Stimulated activated CD8-positive, alpha-beta memory T cell treated with anti-CD3 and anti-CD28 coated beads, Interleukin-2, amount 100 ng/mL, for 1 hour (primary cell): ENCODE data around the gene UGGT1.
A peak's percentile ranks its signal among the peaks of the same experiment; 100 is the strongest.

Source experiments
- DNase-seq, 2 donors: peaks; one replicate each; pipeline ENCODE4 v3.0.0-alpha.2; 2020; ENCODE audit warnings: low read depth in 2 of 2

Gene UGGT1, protein sequence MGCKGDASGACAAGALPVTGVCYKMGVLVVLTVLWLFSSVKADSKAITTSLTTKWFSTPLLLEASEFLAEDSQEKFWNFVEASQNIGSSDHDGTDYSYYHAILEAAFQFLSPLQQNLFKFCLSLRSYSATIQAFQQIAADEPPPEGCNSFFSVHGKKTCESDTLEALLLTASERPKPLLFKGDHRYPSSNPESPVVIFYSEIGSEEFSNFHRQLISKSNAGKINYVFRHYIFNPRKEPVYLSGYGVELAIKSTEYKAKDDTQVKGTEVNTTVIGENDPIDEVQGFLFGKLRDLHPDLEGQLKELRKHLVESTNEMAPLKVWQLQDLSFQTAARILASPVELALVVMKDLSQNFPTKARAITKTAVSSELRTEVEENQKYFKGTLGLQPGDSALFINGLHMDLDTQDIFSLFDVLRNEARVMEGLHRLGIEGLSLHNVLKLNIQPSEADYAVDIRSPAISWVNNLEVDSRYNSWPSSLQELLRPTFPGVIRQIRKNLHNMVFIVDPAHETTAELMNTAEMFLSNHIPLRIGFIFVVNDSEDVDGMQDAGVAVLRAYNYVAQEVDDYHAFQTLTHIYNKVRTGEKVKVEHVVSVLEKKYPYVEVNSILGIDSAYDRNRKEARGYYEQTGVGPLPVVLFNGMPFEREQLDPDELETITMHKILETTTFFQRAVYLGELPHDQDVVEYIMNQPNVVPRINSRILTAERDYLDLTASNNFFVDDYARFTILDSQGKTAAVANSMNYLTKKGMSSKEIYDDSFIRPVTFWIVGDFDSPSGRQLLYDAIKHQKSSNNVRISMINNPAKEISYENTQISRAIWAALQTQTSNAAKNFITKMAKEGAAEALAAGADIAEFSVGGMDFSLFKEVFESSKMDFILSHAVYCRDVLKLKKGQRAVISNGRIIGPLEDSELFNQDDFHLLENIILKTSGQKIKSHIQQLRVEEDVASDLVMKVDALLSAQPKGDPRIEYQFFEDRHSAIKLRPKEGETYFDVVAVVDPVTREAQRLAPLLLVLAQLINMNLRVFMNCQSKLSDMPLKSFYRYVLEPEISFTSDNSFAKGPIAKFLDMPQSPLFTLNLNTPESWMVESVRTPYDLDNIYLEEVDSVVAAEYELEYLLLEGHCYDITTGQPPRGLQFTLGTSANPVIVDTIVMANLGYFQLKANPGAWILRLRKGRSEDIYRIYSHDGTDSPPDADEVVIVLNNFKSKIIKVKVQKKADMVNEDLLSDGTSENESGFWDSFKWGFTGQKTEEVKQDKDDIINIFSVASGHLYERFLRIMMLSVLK (N-terminal part only)

DNA sequence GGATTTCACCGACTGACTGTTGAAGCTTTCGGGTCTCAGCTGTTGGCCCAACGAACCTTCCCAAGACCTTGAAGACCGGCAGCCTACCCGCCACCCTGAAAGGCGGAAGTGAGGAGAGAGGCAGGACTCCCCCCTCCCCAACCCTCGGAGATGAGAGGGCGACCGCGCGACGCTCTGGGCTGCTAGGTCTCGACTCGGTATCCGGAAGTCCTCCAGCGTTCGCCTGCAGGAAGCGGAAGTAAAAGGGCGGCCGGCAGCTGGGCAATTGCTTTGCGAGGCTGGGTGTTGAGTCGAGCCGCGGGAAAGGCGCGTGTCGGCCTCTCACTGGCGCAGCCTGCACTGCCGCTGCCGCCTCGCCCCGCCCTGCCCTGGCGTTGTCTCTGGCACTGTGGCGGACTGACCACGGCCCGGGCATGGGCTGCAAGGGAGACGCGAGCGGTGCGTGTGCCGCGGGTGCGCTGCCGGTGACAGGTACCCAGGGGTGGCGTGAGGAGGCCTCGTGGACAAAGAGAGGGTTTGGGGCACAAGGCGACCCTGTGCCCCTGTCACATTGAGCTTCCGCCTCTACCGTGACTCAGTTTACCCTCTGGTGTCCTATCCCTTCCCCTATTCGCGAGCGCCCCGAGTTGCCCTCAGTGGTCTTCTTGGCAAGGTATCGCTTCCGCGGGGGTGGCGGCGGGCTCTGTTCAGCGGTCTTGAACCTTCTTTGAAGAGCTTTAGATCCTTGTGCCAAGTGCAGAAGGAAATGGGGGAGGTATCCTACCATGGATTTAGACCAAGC lies at the start of gene UGGT1:
Gene UGGT1 (plus strand): TSS at position 256 of the 781 bp plus-strand sequence. CDS start 158 bp downstream, at position 414.
- peak; percentile 87 to 88 for DNase-seq

- DNase-seq: no peak
Measured at GRCh38 chr2:128041561-128041960, 49.4 kb upstream of the UGGT1 start.

DNA sequence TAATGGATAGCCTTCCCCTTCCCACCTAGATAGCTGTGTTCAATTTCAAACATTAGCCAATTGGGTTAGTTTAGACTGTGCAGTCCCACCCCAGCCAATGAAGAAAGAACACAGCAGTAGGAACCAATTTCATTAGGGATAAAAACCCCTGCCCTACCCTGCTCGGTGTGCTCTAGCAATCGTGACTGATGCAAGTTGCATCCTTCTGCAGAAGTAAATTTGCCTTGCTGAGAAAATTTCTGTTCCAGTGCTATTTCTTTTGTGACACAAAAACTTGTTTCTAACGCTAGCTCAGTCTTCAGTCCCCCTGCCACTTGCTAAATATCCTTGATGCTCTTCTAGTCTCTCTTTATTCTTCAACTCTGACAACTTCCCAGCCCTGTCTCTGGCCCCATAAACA lies 48.0 kb upstream of the UGGT1 start:
- DNase-seq: no peak

- DNase-seq: no peak
Measured at GRCh38 chr2:128053331-128053730, 37.7 kb upstream of the UGGT1 start.

DNA sequence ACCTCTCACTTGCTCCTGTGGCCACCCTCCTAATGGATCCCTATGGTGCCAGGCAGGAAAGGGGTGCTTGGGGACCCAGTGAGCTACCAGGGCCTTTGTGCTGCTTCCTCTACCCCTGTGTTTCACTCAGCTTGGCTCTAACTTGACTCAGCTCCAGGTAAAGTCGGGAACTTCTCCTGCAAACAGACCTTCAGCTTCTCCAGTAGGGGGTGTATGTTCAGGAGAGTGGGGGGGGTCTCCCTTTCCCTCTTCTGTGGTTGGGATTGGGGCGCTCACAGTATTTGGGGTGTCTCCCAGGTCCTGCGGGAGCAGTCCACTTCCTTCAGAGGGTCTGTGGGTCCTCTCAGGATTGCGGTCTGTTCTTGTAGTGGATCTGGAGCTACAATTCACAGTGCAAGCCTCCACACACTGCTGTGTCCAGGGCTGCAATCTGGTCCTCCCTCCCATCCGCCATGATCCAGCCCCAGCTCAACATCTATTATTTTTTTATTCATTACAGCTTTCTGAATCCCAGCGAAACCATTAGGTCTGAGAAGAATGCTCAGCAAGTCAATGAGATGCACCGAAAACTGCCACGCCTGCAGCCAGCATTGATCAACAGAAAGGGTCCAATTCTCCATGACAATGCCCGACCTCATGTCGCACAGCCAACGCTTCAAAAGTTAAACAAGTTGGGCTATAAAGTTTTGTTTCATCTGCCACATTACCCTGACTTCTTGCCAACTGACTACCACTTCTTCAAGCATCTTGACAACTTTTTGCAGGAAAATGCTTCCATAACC lies 36.7 kb upstream of the UGGT1 start:
- DNase-seq: no peak

DNA sequence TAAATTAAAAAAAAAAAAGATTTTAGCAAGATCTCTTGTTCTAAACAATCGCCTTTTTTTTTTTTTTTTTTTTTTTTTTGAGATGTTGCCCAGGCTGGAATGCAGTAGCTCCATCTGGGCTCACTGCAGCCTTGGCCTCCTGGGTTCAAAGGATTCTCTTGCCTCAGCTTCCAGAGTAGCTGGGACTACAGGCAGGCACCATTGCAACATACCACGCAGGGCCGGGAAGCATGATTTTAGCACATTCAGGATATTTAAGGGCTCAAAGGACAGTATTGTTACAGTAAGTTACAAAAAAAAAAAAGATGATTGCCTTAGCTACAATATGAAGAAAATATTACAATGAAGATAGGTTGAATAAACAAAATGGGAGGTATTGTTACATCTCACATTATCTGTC lies 33.7 kb upstream of the UGGT1 start:
- DNase-seq: no peak

- DNase-seq: no peak
Measured at GRCh38 chr2:128058114-128058513, 32.9 kb upstream of the UGGT1 start.

- no peak for DNase-seq
Measured at GRCh38 chr2:128062571-128062970, 28.4 kb upstream of the UGGT1 start.

- DNase-seq: no peak
Measured at GRCh38 chr2:128064353-128064752, 26.6 kb upstream of the UGGT1 start.

DNA sequence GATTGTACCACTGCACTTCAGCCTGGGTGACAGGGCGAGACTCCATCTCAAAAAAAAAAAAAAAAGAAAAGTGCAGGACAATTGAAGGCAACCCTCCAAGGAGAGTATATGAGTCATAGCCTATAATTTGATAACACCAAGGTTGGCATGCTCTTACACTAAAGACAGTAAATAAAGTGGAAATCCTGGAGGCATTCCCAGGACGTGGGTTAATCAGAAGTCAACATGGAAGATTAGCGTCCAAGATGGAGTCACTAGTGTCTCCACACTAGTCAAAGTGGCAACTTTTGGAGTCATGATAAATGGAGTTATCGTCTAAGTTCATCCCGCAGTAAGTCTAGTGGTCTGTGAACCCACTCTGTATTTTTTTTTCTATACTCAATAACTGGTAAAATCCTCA lies 21.2 kb upstream of the UGGT1 start:
- DNase-seq: no peak

- no peak for DNase-seq
Measured at GRCh38 chr2:128073278-128073677, 17.7 kb upstream of the UGGT1 start.

DNA sequence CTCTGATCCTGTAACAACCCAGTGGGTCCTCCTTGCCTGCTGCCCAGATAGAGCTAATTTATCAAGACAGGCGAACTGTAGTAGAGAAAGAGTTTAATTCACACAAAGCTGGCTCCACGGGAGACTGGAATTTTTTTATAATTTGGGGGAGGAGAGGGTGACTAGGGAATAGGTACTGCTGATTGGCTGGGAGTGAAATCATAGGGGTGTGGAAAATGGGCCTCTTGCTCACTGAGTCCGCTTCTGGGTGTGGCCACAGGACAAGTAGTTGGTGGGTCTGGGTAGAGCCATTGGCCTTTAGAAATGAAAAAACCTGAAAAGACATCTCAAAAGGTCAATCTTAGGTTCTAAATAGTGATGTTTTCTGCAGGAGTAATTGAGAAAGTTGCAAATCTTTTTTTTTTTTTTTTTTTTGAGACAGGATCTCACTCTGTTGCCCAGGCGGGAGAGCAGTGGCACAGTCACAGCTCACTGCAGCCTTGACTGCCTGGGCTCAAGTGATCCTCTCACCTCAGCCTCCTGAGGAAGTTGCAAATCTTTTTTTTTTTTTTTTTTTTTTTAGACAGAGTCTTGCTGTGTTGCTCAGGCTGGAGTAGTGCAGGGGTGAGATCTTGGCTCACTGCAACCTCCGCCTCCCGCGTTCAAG lies 14.4 kb upstream of the UGGT1 start:
- DNase-seq: no peak

DNA sequence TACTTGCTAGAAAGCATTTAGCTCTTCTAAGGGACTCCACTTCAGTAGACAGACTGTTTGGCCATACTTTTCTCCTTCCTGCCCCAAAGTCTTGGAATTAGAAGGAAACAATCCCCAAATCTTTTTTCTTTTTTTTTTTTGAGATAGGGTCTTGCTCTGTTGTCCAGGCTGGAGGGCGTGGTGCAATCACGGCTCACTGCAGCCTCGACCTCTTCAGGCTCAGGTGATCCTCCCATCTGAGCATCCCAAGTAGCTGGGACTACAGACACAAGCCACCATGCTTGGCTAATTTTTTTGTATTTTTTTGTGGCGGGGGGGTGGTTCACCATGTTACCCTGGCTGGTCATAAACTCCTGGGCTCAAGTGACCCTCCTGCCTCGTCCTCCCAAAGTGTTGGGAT lies 6.2 kb upstream of the UGGT1 start:
- DNase-seq: no peak

GRCh38 chr2:128086244-128086643 lies 4.8 kb upstream of the UGGT1 start:
- DNase-seq: no peak

- DNase-seq: no peak
Measured at GRCh38 chr2:128090575-128090944, 440 bp upstream of the UGGT1 start.

DNA sequence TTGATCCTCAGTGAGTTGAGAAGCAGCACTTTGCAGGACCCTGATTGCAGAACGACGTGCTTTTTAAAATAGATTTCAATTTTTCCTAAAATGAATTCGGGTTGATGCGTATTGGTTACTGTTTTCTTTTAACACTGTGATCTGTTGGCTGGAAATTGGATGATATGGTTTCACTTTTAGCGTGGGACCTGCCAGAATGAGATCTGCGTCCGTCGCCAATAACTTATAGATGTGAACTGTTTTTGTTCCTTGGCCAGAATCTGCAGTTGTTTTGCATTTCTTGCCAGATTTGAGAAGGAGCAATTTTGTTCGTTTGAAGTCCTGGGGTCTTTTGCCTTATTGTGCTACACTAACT lies 703 bp downstream of the UGGT1 start:
- no peak for DNase-seq

- no peak for DNase-seq
Measured at GRCh38 chr2:128092656-128093055, 1.7 kb downstream of the UGGT1 start.

- no peak for DNase-seq
Measured at GRCh38 chr2:128093762-128094161, 2.8 kb downstream of the UGGT1 start.

DNA sequence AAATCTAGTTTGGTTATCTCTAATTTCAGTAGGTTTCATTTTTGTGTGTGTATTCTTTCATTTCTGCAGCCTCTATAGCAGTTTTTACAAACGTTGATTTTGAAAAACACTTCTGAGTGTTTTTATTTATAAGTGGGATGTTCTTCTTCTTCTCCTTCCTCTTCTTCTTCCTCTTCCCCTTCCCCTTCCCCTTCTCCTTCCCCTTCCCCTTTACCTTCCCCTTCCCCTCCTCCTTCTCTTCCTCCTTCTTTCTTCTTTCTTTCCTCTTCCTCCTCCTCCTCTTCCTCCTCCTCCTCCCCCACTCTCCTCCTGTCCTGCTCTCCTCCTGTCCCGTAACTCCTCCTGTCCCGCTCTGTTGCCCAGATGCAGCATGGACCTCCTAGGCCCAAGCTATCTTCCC lies 4.2 kb downstream of the UGGT1 start:
- no peak for DNase-seq

DNA sequence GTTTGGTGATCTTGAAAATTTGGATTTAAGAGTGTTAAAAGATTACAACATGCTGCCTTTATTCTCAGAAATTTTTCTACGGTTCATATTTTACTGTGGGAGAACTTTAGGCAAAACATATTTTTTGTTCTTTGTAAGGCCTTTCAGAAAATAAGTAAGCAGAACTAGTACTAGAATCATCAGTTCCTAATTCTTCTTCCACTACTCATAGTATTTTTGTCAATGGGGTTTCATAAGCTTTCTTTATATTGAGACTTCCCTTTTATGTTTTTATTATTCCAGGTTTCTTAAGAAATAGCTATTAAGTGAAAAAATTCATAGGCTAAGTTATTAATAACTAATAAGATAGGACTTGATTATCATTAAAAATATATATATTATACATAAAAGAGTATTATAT lies 12.4 kb downstream of the UGGT1 start:
- no peak for DNase-seq
